GM21447 (cell line): ENCODE results near the gene STON2.
A peak's percentile ranks its signal among the peaks of the same experiment; 100 is the strongest.

Experiments
- ATAC-seq: cut with Tn5 transposase; IDR thresholded peaks from one replicate; pipeline ENCODE4 v1.9.1; 2021; ENCODE audit not compliant: unreplicated experiment

The STON2 gene

DNA sequence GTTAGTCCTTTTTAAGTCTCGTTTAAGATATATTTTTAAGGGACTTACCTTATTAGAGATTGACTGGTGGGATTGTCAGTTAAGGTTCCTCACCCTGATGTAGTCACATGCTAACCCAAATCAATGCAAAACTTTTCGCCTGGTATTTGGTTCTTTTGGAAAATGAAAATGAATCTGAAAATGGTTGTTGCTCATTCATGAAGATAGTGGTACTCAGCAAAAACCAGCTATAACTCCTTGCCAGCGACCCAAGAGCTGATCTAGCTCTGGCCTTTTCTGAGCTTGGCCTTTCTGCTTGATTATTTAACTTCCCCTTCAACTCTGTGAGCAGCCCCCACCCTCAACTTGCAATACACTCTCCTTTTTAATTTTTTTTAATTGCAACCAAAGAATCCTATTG is 94.4 kb downstream of the STON2 start:
- no peak for ATAC-seq

GRCh38 chr14:81305065-81305464 is 95.1 kb downstream of the STON2 start:
- no peak for ATAC-seq

- ATAC-seq, result peak; percentile 92
Observed at GRCh38 chr14:81303258-81303935, 96.7 kb downstream of the STON2 start.

GRCh38 chr14:81302638-81303037 is 97.5 kb downstream of the STON2 start:
- ATAC-seq, result no peak

GRCh38 chr14:81301813-81302212 is 98.3 kb downstream of the STON2 start:
- no peak for ATAC-seq

- ATAC-seq, result no peak
Observed at GRCh38 chr14:81301371-81301770, 98.8 kb downstream of the STON2 start.

DNA sequence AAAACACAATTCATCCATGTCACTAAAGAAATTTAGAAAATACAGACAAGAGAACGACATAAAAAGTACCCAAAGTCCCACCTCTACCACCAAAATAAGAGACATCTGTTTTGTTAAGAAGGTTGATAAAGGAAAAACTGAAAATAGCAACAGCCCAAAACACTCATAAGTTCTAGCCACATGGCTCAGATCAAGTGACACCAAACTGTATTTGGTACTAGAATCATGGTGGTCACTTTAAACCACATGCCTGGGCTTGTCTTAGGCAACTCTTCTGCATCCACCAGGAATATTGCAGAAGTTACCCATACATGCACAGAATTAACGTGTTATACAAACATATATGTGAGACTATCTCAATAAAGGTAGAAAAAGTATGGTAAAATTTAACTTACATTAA is 101.2 kb downstream of the STON2 start:
- no peak for ATAC-seq

GRCh38 chr14:81298122-81298521 is 102.0 kb downstream of the STON2 start:
- ATAC-seq, result no peak

DNA sequence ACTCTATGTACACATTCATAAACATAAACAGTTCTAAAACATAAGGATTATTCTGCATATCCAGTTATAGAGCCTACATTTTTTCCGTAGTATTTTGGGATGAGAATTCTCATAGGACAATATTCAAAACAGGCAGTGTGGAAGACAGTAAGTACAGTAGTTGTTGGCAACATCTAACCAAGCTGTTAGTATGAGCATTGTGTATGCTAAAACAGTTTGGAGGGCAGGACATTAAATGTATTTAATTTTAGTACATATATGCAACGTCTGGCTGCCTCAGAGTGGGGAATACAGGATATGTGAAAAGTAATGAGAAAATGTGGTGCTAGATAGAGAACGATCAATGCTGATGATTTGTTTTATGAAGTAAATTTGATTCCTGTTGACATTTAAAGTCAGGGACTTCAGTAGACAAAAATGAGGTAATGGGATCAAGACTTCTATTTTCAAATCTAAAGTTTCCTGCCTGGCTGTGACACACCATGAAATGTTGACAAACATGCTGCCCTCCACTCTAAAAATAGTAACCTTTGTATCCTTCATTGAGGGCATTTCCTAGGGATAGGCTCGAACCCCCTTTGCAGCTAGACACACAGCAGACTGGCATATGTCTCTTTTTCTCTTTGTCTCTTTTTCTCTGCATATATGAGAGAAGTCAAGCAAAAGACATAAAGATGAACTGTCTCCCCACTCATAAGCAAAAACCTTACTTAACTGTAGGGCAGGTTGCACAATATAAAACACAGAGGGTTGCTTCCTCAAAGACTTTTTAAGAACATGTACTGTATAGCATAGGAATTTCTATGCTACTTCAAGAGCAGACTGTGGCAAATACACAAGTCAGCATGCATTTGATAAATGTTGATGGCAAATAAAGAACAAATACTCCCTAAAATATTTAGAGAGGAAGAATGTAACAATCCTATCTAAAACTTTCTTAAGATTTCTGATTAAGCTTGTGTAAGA is 103.9 kb downstream of the STON2 start:
- ATAC-seq, result no peak

DNA sequence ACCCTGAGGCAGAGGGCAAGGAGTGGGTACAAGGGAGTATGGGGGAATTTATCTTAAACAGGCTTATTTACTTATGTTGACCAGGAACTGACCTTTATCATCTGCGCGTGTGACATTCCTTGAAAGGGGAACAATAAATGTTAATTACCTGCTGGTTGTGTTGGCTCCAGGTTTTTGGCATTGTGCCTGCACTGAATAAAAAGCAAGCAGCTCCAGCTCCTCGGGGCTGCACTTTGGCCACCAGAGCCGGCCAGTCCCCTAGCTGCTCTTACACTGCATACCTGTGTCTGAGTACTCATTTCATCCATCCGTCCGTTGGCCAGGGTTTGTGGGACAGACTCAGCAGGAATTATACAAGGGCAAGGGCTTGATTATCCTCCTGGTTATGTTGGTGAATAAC is 110.6 kb downstream of the STON2 start:
- no peak for ATAC-seq

- no peak for ATAC-seq
Observed at GRCh38 chr14:81286574-81287370, 113.4 kb downstream of the STON2 start.

GRCh38 chr14:81285245-81285644 is 114.9 kb downstream of the STON2 start:
- ATAC-seq, result no peak

DNA sequence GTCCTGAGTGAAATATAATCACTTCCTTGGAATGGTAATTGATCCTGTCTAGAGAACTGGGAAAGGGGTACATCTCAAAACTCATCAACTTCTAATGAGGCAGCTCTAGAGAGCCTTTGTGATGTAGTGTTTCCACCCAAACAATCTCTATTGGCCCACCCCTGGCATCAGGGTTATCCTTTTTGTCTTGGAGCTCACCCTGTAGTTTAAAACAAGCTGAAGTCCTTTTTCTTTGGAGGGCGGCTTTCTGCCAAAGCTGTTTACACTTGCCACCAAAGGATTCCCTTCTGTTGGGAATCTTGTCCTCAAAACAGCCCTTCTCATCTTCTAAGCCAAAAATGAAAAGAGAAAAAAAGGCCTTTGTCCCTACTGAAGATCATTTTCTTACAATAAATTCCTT is 118.8 kb downstream of the STON2 start:
- no peak for ATAC-seq

DNA sequence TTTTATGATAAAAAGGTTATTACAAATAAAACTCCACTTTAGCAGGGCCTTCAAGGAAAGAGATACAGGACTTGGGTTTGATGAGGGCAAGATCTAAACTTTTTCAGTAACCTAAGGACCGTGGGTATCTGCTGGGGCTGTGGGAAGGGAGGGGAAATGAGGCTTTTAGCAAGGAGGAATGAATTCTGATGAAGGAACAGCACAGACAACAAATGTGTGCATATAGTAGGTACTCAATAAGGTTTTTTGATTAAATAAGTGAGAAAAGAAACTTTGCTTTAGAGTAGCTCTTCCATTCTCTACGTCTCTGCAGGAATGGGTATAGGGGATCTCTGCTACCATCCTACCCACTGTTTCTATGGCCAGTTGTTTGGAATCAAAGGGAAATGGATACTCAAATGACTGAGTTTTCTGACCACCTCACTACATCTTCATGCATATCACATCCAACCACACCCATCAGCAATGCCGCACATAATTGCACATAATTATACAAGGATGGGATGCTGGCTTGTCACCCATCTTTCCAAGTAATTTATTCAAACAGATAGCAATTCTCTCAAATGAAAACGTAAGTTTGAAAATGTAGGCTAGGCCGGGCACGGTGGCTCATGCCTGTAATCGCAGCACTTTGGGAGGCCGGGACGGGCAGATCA is 119.9 kb downstream of the STON2 start:
- no peak for ATAC-seq

DNA sequence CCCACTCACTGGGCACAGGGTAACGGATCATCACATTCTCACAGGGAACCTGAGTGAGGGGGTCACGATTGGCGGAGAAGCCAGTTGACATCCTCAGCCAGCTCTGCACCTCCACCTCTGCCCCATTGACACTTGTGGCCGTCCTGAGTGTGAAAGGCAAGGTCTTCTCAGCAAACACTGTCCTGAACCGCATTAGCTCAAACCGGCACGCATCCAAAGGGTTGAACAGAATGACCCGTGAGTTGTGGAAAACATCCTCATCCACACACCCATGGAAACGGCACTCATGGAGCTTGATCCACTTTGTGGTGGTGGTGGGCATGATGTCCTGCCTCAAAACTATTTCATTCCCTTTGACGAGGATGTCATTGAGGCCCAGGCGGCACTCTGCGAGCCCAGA is 123.0 kb downstream of the STON2 start:
- no peak for ATAC-seq

- no peak for ATAC-seq
Observed at GRCh38 chr14:81276073-81277069, 123.8 kb downstream of the STON2 start.

DNA sequence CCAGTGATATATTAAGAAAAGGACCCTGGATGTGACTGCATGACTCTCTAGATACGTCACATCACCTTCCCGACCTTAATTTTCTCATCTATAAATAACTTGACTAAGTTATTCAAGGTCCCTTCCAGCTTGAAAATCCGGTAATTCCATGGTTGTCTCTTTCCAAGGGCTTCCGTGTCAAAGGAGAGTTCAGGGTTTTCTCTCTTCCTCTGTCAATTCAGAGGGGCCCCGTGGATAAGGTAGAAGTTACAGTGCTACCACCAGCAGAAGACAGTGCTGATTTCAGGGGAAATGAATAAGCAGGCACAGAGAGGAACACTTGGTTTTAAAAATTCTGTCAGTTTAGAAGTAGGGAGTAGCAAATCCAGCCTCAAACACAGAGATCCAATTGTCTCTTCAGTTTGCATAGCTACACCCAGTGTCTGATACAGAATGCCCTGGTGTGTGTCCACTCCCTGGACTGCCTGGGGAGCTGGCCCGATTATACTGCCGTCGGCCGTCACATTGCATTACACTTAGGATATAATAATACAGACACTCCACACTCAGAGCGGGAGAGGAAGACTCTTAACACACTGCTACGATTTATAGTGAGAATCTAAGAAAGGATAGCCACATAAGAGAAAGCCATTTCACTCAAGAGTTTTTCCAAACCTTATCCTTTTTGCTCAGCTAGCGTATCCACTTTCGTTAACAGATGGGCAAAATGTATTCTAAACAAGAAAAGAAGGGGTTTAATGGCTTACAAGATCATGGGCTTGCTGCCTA is 124.6 kb downstream of the STON2 start:
- no peak for ATAC-seq

GRCh38 chr14:81273961-81274575 is 126.1 kb downstream of the STON2 start:
- ATAC-seq, result no peak

GRCh38 chr14:81273521-81273920 is 126.6 kb downstream of the STON2 start:
- ATAC-seq, result no peak
